Fibroblast of lung (primary cell): ENCODE measurements around the gene CAMSAP3. TPM values are rescaled to one million over a fixed set of nuclear protein-coding genes. Genes with fewer than 3 reads are reported as not detected.

Source experiments
- DNase-seq, 2 donors: peaks; one replicate each; pipeline versions ENCODE4 v3.0.0 to v3.0.0-alpha.2; 2010; ENCODE audit warnings: low read depth in 2 of 2
- H2AFZ ChIP-seq: 2 replicates; pipeline ENCODE4 v1.5.1; 2012; ENCODE audit warnings: low read length, control low read depth, inconsistent platforms
- H3K27ac ChIP-seq: 2 replicates; pipeline ENCODE4 v1.5.1; 2011; ENCODE audit warnings: low read length, control low read depth; ENCODE audit not compliant: insufficient read depth
- H3K27me3 ChIP-seq: 2 replicates; pipeline ENCODE4 v1.5.1; 2011; ENCODE audit warnings: mild to moderate bottlenecking, low read length; ENCODE audit not compliant: control insufficient read depth, insufficient read depth
- H3K36me3 ChIP-seq: 2 replicates; pipeline ENCODE4 v1.5.1; 2011; ENCODE audit warnings: low read length; ENCODE audit not compliant: control insufficient read depth, insufficient read depth
- H3K4me1 ChIP-seq: 2 replicates; pipeline ENCODE4 v1.5.1; 2011; ENCODE audit warnings: low read length; ENCODE audit not compliant: control insufficient read depth, insufficient read depth; ENCODE audit errors: extremely low read depth
- H3K4me2 ChIP-seq: 2 replicates; pipeline ENCODE4 v1.5.1; 2011; ENCODE audit warnings: low read length, control low read depth; ENCODE audit not compliant: insufficient read depth; ENCODE audit errors: extremely low read depth
- H3K4me3 ChIP-seq, 4 experiments: fragments of 200-600 bp in 1 of 4; sonication (generic) in 1 of 4; replicated peaks in 1 of 4; 2 replicates each; pipeline ENCODE4 v1.5.1; 2011 to 2016; ENCODE audit warnings: low read length in 4 of 4, low read depth in 3 of 4, mild to moderate bottlenecking in 3 of 4, control low read depth in 2 of 4, inconsistent platforms in 1 of 4, mixed read lengths in 1 of 4; ENCODE audit not compliant: insufficient read depth in 1 of 4; ENCODE audit errors: control extremely low read depth in 1 of 4
- H3K79me2 ChIP-seq: 2 replicates; pipeline ENCODE4 v1.5.1; 2012; ENCODE audit warnings: mild to moderate bottlenecking, low read length, inconsistent platforms; ENCODE audit not compliant: control insufficient read depth, insufficient read depth
- H3K9ac ChIP-seq: 2 replicates; pipeline ENCODE4 v1.5.1; 2011; ENCODE audit warnings: mild to moderate bottlenecking, low read length, control low read depth; ENCODE audit not compliant: insufficient read depth
- H3K9me3 ChIP-seq: 2 replicates; pipeline ENCODE4 v1.5.1; 2012; ENCODE audit warnings: low read depth, low read length; ENCODE audit not compliant: control insufficient read depth, insufficient read depth
- H4K20me1 ChIP-seq: 2 replicates; pipeline ENCODE4 v1.5.1; 2011; ENCODE audit warnings: low read length; ENCODE audit not compliant: control insufficient read depth, insufficient read depth; ENCODE audit errors: extremely low read depth
- EZH2 ChIP-seq: IDR thresholded peaks from 2 replicates; pipeline ENCODE4 v1.5.1; 2012; ENCODE audit warnings: low read length, control low read depth, mild to moderate bottlenecking; ENCODE audit errors: missing control alignments
- polyA plus RNA-seq, 2 donors: library from polyadenylated mRNA; depleted of rRNA in 1 of 2; stranded (reverse) in 1 of 2; unstranded in 1 of 2; fragments of >200 nt; gene quantifications; 2 replicates each; pipeline ENCODE4 v1.2.1, GENCODE V29; 2011 to 2012; ENCODE audit warnings: missing spikeins in 1 of 2
- total RNA-seq: library from RNA; depleted of rRNA; stranded (reverse); fragments of >200 nt; gene quantifications from 2 replicates; pipeline ENCODE4 v1.2.1, GENCODE V29; 2014
- TF ChIP-seq, protein P1 (sequence below), 2 donors: IDR thresholded peaks in 1 of 2; conservative IDR thresholded peaks in 1 of 2; 1 replicate in 1 of 2; 2 replicates in 1 of 2; pipeline ENCODE4 v1.5.1; 2011 to 2012; ENCODE audit warnings: low read length in 2 of 2, control low read depth in 1 of 2, inconsistent platforms in 1 of 2, low read depth in 1 of 2, mild to moderate bottlenecking in 1 of 2

The CAMSAP3 gene
- total and polyA plus RNA-seq, 2 donors (not counting 1 experiment from before 2014, with no cell fraction given): not detected

DNA sequence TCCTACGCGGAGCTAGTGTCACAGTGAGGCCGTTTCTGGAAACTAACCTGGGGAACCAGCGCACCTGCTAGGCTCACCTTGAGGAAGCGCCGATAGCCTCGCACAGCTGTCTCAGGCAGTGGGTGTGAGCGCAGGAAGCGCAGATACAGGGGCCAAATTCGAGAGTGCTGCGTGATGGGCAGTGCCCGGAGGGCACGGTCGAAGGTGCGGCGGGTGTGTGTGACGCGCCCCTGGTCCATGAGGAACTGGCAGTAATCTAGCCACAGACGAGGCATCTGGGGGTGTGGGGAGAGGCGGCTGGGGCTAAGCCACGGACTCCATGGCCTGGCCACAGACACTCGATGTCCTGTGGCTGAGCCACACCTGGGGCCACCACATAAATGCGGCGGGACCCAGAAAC lies 31.5 kb downstream of the CAMSAP3 start:
- peaks cover 9% of the 10 kb centered on the region for H3K4me1 ChIP-seq
- H3K9ac ChIP-seq: no peak overlapping the region
- H3K27ac ChIP-seq: no peak overlapping the region
- no peaks in the 10 kb centered on the region for H3K9me3 ChIP-seq
- no peak for TF ChIP-seq EZH2
- TF ChIP-seq, protein P1, sequence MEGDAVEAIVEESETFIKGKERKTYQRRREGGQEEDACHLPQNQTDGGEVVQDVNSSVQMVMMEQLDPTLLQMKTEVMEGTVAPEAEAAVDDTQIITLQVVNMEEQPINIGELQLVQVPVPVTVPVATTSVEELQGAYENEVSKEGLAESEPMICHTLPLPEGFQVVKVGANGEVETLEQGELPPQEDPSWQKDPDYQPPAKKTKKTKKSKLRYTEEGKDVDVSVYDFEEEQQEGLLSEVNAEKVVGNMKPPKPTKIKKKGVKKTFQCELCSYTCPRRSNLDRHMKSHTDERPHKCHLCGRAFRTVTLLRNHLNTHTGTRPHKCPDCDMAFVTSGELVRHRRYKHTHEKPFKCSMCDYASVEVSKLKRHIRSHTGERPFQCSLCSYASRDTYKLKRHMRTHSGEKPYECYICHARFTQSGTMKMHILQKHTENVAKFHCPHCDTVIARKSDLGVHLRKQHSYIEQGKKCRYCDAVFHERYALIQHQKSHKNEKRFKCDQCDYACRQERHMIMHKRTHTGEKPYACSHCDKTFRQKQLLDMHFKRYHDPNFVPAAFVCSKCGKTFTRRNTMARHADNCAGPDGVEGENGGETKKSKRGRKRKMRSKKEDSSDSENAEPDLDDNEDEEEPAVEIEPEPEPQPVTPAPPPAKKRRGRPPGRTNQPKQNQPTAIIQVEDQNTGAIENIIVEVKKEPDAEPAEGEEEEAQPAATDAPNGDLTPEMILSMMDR (conservative IDR thresholded peaks at IDR 0.05 in 1 of 2, IDR thresholded peaks at IDR 0.05 in 1 of 2; ENCODE audit: low read depth in 1 of 2, low read length in 2 of 2): no peak
- peaks cover 45% of the 10 kb centered on the region for H3K79me2 ChIP-seq
- DNase-seq: no peak
- no peak overlapping the region for H3K4me3 ChIP-seq
- no peaks in the 10 kb centered on the region for H3K27me3 ChIP-seq
- H4K20me1 ChIP-seq: no peaks in the 10 kb centered on the region
- H3K36me3 ChIP-seq: peaks cover 16% of the 10 kb centered on the region
- H3K4me2 ChIP-seq: no peak overlapping the region
- no peak overlapping the region for H2AFZ ChIP-seq

DNA sequence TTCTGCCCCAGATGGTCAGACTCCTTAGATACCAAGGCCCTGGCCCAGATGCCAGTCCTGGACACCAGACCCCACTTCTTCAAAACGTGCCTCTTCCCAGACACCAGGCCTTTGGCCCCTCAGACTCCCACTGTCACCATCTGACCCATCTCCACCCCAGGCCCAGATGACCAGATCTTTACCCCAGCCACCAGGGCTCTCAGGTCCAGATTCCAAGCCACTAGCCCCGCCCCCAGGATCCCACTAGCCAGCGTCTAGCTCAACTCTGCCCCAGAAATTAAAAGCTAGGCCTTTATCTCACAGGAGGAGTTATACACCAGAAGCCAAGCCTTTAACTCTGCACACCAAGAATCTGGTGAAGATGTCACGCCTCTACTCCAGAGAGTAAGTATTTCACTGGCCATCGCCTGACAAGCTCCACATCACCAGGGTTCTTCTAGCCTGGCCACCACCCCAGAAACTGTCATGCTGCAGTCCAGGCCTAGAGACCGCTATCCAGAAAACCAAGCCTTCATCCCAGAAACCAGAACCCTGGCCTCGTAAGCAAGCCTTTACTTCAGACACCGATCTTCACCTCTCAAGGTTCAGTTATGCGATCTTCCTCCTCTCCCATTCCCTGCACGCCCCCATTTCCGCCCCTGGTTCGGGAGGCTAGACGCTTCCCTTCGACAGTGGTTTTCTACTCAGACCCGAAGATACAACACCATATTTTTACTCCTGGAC lies 33.1 kb downstream of the CAMSAP3 start:
- H2AFZ ChIP-seq: peak overlapping the region; percentile 60
- peaks cover 9% of the 10 kb centered on the region for H3K36me3 ChIP-seq
- no peaks in the 10 kb centered on the region for H4K20me1 ChIP-seq
- H3K4me2 ChIP-seq: peak overlapping the region; percentile 99
- no peak for DNase-seq
- peak overlapping the region; percentile 92 to 100 (median 98) for H3K4me3 ChIP-seq
- H3K9me3 ChIP-seq: no peaks in the 10 kb centered on the region
- no peak for TF ChIP-seq EZH2
- TF ChIP-seq, protein P1 (conservative IDR thresholded peaks at IDR 0.05 in 1 of 2, IDR thresholded peaks at IDR 0.05 in 1 of 2; ENCODE audit: low read depth in 1 of 2, low read length in 2 of 2): no peak
- H3K79me2 ChIP-seq: peaks cover 45% of the 10 kb centered on the region
- H3K4me1 ChIP-seq: peaks cover 9% of the 10 kb centered on the region
- peak overlapping the region; percentile 97 for H3K9ac ChIP-seq
- no peaks in the 10 kb centered on the region for H3K27me3 ChIP-seq
- peak overlapping the region; percentile 98 for H3K27ac ChIP-seq

DNA sequence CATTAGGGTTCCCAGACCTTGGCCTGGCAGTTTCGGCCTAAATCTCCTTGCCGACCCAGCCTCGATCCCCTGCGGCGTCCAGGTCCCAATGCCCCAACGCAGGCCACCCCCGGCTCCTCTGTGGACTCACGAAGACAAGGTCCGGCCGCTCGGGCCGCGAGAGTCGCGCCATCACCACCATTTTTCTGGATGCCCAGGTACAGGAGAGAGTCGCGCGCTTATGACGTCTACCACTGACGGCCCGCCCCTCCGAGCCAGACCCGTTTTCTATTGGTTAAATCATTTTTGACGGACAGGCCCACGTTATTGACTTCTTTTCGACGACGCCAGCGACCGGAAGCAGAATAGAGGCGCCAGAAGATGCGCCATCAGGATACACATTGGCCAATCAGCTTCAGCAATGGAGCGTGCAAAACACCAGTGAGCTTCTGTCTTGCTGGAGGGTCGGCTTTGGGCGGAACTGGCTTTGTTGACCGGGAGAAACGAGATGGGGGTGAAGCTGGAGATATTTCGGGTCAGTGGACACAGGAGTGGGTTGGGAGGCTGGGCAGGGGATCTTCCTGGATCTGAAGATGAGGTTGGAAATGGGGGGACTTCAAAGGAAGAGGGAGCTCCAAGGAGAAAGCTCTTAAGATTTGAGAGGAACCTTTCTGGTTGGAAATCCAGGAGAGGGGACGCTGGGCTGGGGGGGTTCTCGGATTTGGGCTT lies 33.8 kb downstream of the CAMSAP3 start, which contains the start of the genes PET100 and XAB2:
PET100 (plus strand) TSS at position 447 of the 708 bp plus-strand sequence; CDS start at position 488, 41 bp downstream.
XAB2 (minus strand) TSS at position 199 of the 708 bp plus-strand sequence; CDS start at position 181, 18 bp downstream.
- peak within 1 kb of the TSS; percentile 92 to 100 (median 98) for H3K4me3 ChIP-seq
- H3K4me1 ChIP-seq: peaks cover 9% of the 10 kb centered on the region
- H3K9ac ChIP-seq: peak within 1 kb of the TSS; percentile 97
- H2AFZ ChIP-seq: peak within 1 kb of the TSS; percentile 60
- H3K9me3 ChIP-seq: no peaks in the 10 kb centered on the region
- H3K36me3 ChIP-seq: peaks cover 9% of the 10 kb centered on the region
- no peak for TF ChIP-seq EZH2
- TF ChIP-seq, protein P1 (conservative IDR thresholded peaks at IDR 0.05 in 1 of 2, IDR thresholded peaks at IDR 0.05 in 1 of 2; ENCODE audit: low read depth in 1 of 2, low read length in 2 of 2): no peak
- DNase-seq: peak; percentile 97 to 99
- peak within 1 kb of the TSS; percentile 99 for H3K4me2 ChIP-seq
- peaks cover 45% of the 10 kb centered on the region for H3K79me2 ChIP-seq
- H4K20me1 ChIP-seq: no peaks in the 10 kb centered on the region
- no peaks in the 10 kb centered on the region for H3K27me3 ChIP-seq
- peak within 1 kb of the TSS; percentile 98 for H3K27ac ChIP-seq
